SK-N-SH (cell line): ENCODE results near the gene GNS. TPM values are rescaled to one million over a fixed set of nuclear protein-coding genes. Genes with fewer than 3 reads are reported as not detected.

Experiments used
- CTCF ChIA-PET: fragments of 300-600, 350-600 bp; formaldehyde crosslinking; extraction: SDS; loops from one replicate; lab custom pipeline; 2021; lab: Yijun Ruan, JAX
- POLR2A ChIA-PET: fragments of 350-600 bp; sonication (Branson Sonifier 250); formaldehyde crosslinking; extraction: SDS; loops from one replicate; lab custom pipeline; 2020; ENCODE audit warnings: antibody characterized with exemption, inconsistent platforms; lab: Yijun Ruan, JAX
- DNase-seq: peaks from one replicate; pipeline ENCODE4 v3.0.0; 2012
- H2AFZ ChIP-seq: fragments of 200-600 bp; sonication (generic); 2 replicates; pipeline ENCODE4 v1.8.1; 2016; ENCODE audit warnings: antibody characterized with exemption, mild to moderate bottlenecking, low read depth
- H3F3A ChIP-seq: fragments of 200-600 bp; sonication (generic); replicated peaks from 2 replicates; pipeline ENCODE3; 2016; ENCODE audit warnings: antibody characterized with exemption, mild to moderate bottlenecking; ENCODE audit not compliant: insufficient read depth
- H3K27ac ChIP-seq, 2 experiments: fragments of 200-500 bp in 1 of 2; fragments of 200-600 bp in 1 of 2; sonication (Bioruptor generic) in 1 of 2; sonication (generic), shearing (Covaris generic) in 1 of 2; 2 replicates each; pipeline versions ENCODE4 v1.5.1 to v1.6.1; 2014 to 2016; ENCODE audit warnings: low read depth in 2 of 2, inconsistent platforms in 1 of 2, low read length in 1 of 2, mild to moderate bottlenecking in 1 of 2, mixed read lengths in 1 of 2
- H3K27me3 ChIP-seq: fragments of 200-600 bp; sonication (generic), shearing (Covaris generic); 2 replicates; pipeline ENCODE4 v1.6.1; 2016; ENCODE audit warnings: mixed run types; ENCODE audit not compliant: insufficient read depth
- H3K36me3 ChIP-seq, 2 experiments: fragments of 200-500 bp in 1 of 2; fragments of 200-600 bp in 1 of 2; sonication (Bioruptor generic) in 1 of 2; sonication (generic) in 1 of 2; replicated peaks in 1 of 2; 2 replicates each; pipeline versions ENCODE3 to v1.5.1; 2014 to 2016; ENCODE audit warnings: low read length in 1 of 2, mild to moderate bottlenecking in 1 of 2; ENCODE audit not compliant: insufficient read depth in 2 of 2, control insufficient read depth in 1 of 2
- H3K4me1 ChIP-seq, 2 experiments: fragments of 200-500 bp in 1 of 2; fragments of 200-600 bp in 1 of 2; sonication (Bioruptor generic) in 1 of 2; sonication (generic), shearing (Covaris generic) in 1 of 2; 2 replicates each; pipeline versions ENCODE4 v1.5.1 to v1.6.1; 2014 to 2016; ENCODE audit warnings: low read depth in 1 of 2, low read length in 1 of 2, mixed run types in 1 of 2; ENCODE audit not compliant: insufficient read depth in 2 of 2, control insufficient read depth in 1 of 2
- H3K4me2 ChIP-seq: fragments of 200-600 bp; sonication (generic), shearing (Covaris generic); 2 replicates; pipeline ENCODE4 v1.6.1; 2017; ENCODE audit warnings: mixed run types
- H3K4me3 ChIP-seq, 2 experiments: fragments of 200-500 bp in 1 of 2; fragments of 200-600 bp in 1 of 2; sonication (Bioruptor generic) in 1 of 2; sonication (generic), shearing (Covaris generic) in 1 of 2; 2 replicates each; pipeline versions ENCODE4 v1.5.1 to v1.8.1; 2014 to 2016; ENCODE audit warnings: low read depth in 2 of 2, inconsistent platforms in 1 of 2, low read length in 1 of 2, mild to moderate bottlenecking in 1 of 2, mixed read lengths in 1 of 2, moderate library complexity in 1 of 2
- H3K79me2 ChIP-seq: fragments of 200-600 bp; sonication (generic); 2 replicates; pipeline ENCODE4 v1.8.1; 2017; ENCODE audit warnings: mild to moderate bottlenecking; ENCODE audit not compliant: insufficient read depth
- H3K9ac ChIP-seq: fragments of 200-600 bp; sonication (generic); 2 replicates; pipeline ENCODE4 v1.6.1; 2017; ENCODE audit warnings: mixed run types
- H3K9me2 ChIP-seq: fragments of 200-600 bp; sonication (generic); 2 replicates; pipeline ENCODE4 v1.6.1; 2017; ENCODE audit warnings: mixed run types
- H3K9me3 ChIP-seq: fragments of 200-600 bp; sonication (generic); 2 replicates; pipeline ENCODE4 v1.6.1; 2017; ENCODE audit warnings: mixed run types, mild to moderate bottlenecking, moderate library complexity
- H4K20me1 ChIP-seq: fragments of 200-600 bp; sonication (generic); 2 replicates; pipeline ENCODE4 v1.6.1; 2017; ENCODE audit warnings: mild to moderate bottlenecking, mixed run types; ENCODE audit not compliant: insufficient read depth
- CHD2 ChIP-seq: fragments of 150-350 bp; IDR thresholded peaks from 2 replicates; pipeline ENCODE4 v1.6.1; 2018; ENCODE audit warnings: low read length; ENCODE audit not compliant: partially characterized antibody
- CTCF ChIP-seq: fragments of 200-600 bp; sonication (generic); IDR thresholded peaks from 2 replicates; pipeline ENCODE4 v1.6.1; 2017; ENCODE audit warnings: antibody characterized with exemption, mild to moderate bottlenecking, moderate library complexity
- EP300 ChIP-seq, 2 experiments: IDR thresholded peaks; 2 replicates each; pipeline versions ENCODE4 v1.4.0 to v1.6.1; 2012; ENCODE audit warnings: borderline replicate concordance in 1 of 2, low read depth in 1 of 2, low read length in 1 of 2
- FOSL2 ChIP-seq: IDR thresholded peaks from 2 replicates; pipeline ENCODE4 v1.4.0; 2012; ENCODE audit warnings: low read depth, mild to moderate bottlenecking, moderate library complexity, borderline replicate concordance
- GATA2 ChIP-seq: sonication (generic); formaldehyde crosslinking; IDR thresholded peaks from 2 replicates; pipeline ENCODE4 v1.5.0; 2020; ENCODE audit warnings: mild to moderate bottlenecking, missing genetic modification reagents
- IRF3 ChIP-seq: fragments of 150-350 bp; IDR thresholded peaks from 2 replicates; pipeline ENCODE4 v1.6.1; 2016; ENCODE audit warnings: mild to moderate bottlenecking, low read depth, low read length
- POLR2AphosphoS5 ChIP-seq: IDR thresholded peaks from 2 replicates; pipeline ENCODE4 v1.6.1; 2012; ENCODE audit warnings: low read depth, low read length
- RAD21 ChIP-seq: IDR thresholded peaks from 2 replicates; pipeline ENCODE4 v1.6.1; 2012; ENCODE audit warnings: mild to moderate bottlenecking, low read length
- RXRA ChIP-seq: IDR thresholded peaks from 2 replicates; pipeline ENCODE4 v1.4.0; 2012; ENCODE audit warnings: low read depth, mild to moderate bottlenecking, borderline replicate concordance
- TCF12 ChIP-seq: IDR thresholded peaks from 2 replicates; pipeline ENCODE4 v1.4.0; 2012
- TEAD4 ChIP-seq: IDR thresholded peaks from 2 replicates; pipeline ENCODE4 v1.4.0; 2012; ENCODE audit warnings: mild to moderate bottlenecking, borderline replicate concordance; ENCODE audit not compliant: insufficient read depth
- YY1 ChIP-seq: IDR thresholded peaks from 2 replicates; pipeline ENCODE4 v1.4.0; 2012; ENCODE audit warnings: low read depth, mild to moderate bottlenecking
- WGBS: methylation state at CpG from one replicate; pipeline ENCODE4 v1.1.6; 2017; ENCODE audit warnings: low lambda C conversion rate; 5-methylcytosine and 5-hydroxymethylcytosine counted together
- polyA plus RNA-seq, 3 experiments: library from polyadenylated mRNA; depleted of rRNA; stranded (reverse); fragments of >200 nt; gene quantifications; 2 replicates each; pipeline ENCODE4 v1.2.3, GENCODE V29; 2012
- TF ChIP-seq, protein P1 (sequence below): IDR thresholded peaks from 2 replicates; pipeline ENCODE4 v1.6.1; 2012; ENCODE audit warnings: mild to moderate bottlenecking, low read depth, low read length, moderate library complexity

Gene GNS
- polyA plus RNA-seq, 1 of the 3 experiments (the other 2 are of a cell fraction): 74.8 TPM

DNA sequence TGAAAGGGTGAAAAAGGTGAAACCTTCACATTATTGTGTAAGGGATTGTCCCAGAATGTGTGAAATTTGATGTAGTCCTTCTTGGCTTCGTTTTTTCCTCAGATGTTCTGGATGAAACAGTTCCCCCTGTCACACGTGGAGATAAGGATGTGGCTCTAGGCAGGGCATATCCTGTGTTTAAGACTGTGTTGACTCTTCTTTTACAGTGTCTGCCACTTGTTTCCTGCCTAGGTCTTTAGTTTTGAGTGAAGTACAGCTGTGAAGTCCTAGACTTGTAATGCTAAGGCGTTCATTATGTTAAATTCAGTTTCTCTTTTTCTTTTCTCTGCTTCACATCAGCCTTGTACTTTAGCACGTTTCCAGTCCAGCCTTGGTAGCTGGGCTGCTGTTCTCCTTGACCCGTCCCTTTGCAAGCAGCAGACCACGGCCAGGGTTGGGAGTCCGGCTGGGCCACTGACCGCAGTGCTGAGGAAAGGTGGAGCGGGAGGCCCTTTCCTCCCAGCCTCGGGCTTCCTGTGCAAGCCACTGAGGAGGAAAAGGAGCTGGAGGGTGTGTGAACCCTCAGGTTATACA lies 89.8 kb downstream of the GNS start:
- Histone ChIP-seq H2AFZ (no peak overlapping the region; the same call in 1 of the 2 replicates), H3K9ac (no peak overlapping the region), H3K9me2 (no peaks in the 10 kb centered on the region), H3K27me3 (no peaks in the 10 kb centered on the region), H3F3A (no peaks in the 10 kb centered on the region), H4K20me1 (no peaks in the 10 kb centered on the region), H3K79me2 (peaks cover 68% of the 10 kb centered on the region), H3K9me3 (no peaks in the 10 kb centered on the region), H3K27ac (peak overlapping the region; percentile 0 to 83; a peak in 3 of 4 replicates), H3K36me3 (no peaks in the 10 kb centered on the region), H3K4me1 (peaks cover 56 to 57% of the 10 kb centered on the region in 2 experiments), H3K4me2 (peak overlapping the region; percentile 50; the same call in 1 of the 2 replicates)
- ChIA-PET CTCF (interaction anchor here (0.8 to 1.7 kb wide), 6 partner anchors 10 to 285 kb away, joined by 3 to 6 read pairs (median 4); no protein-coding TSS in a partner anchor), POLR2A (interaction anchor here (0.6 to 0.7 kb wide), 3 partner anchors 8 to 44 kb away, joined by 4 to 5 read pairs (median 4); no protein-coding TSS in a partner anchor)
- WGBS: 51% methylated on average over 10 of the region's 10 CpGs
- peak; percentile 47 for DNase-seq
- no peak for TF ChIP-seq RXRA
- TF ChIP-seq, protein P1, sequence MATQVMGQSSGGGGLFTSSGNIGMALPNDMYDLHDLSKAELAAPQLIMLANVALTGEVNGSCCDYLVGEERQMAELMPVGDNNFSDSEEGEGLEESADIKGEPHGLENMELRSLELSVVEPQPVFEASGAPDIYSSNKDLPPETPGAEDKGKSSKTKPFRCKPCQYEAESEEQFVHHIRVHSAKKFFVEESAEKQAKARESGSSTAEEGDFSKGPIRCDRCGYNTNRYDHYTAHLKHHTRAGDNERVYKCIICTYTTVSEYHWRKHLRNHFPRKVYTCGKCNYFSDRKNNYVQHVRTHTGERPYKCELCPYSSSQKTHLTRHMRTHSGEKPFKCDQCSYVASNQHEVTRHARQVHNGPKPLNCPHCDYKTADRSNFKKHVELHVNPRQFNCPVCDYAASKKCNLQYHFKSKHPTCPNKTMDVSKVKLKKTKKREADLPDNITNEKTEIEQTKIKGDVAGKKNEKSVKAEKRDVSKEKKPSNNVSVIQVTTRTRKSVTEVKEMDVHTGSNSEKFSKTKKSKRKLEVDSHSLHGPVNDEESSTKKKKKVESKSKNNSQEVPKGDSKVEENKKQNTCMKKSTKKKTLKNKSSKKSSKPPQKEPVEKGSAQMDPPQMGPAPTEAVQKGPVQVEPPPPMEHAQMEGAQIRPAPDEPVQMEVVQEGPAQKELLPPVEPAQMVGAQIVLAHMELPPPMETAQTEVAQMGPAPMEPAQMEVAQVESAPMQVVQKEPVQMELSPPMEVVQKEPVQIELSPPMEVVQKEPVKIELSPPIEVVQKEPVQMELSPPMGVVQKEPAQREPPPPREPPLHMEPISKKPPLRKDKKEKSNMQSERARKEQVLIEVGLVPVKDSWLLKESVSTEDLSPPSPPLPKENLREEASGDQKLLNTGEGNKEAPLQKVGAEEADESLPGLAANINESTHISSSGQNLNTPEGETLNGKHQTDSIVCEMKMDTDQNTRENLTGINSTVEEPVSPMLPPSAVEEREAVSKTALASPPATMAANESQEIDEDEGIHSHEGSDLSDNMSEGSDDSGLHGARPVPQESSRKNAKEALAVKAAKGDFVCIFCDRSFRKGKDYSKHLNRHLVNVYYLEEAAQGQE: 0 out of 2 replicates have a peak, but pooled peaks have one; percentile 22
- TF ChIP-seq IRF3: no peak
- TF ChIP-seq CTCF: no peak
- TF ChIP-seq, all 33 proteins: peak for 1
- H3K4me3 ChIP-seq: no peak overlapping the region

GRCh38 chr12:64667793-64668192 lies 91.4 kb downstream of the GNS start:
- Histone ChIP-seq H3K9me3 (no peaks in the 10 kb centered on the region), H3K9ac (no peak overlapping the region), H3K79me2 (peaks cover 58% of the 10 kb centered on the region), H4K20me1 (0 out of 2 replicates have a peak, but pooled peaks cover under 1% of the 10 kb centered on the region), H2AFZ (no peak overlapping the region)
- ChIA-PET POLR2A (no interaction called here), CTCF (interaction anchor here (1.3 kb wide), 1 partner anchor 15 kb away, joined by 3 read pairs; no protein-coding TSS in a partner anchor)
- WGBS: 85% methylated on average over 2 of the region's 2 CpGs
- TF ChIP-seq IRF3 (no peak), CHD2 (no peak), EP300 (IDR thresholded peaks at IDR 0.05; ENCODE audit: borderline replicate concordance in 1 of 2, low read depth in 1 of 2, low read length in 1 of 2) (no peak), RAD21 (no peak), GATA2 (CRISPR knock-in tag) (no peak), TEAD4 (no peak), POLR2AphosphoS5 (no peak), FOSL2 (no peak), TCF12 (no peak), YY1 (no peak)
- TF ChIP-seq, all 33 proteins: peak for 0
- no peak for DNase-seq
- Histone ChIP-seq H3K27me3 (no peaks in the 10 kb centered on the region), H3K4me1 (peaks cover 42 to 44% of the 10 kb centered on the region in 2 experiments), H3F3A (no peaks in the 10 kb centered on the region), H3K27ac (no peak overlapping the region), H3K4me3 (no peak overlapping the region), H3K9me2 (no peaks in the 10 kb centered on the region), H3K36me3 (no peaks in the 10 kb centered on the region), H3K4me2 (no peak overlapping the region)
